Left lung (tissue), 10 donors: Measurements from ENCODE around the gene PIGQ. TPM values are rescaled to one million over a fixed set of nuclear protein-coding genes. Genes with fewer than 3 reads are reported as not detected.

ENCODE experiments used
- ATAC-seq: fragments of 200-7000 bp; cut with Tn5 transposase; one replicate; pipeline ENCODE4 v1.9.1; 2020; ENCODE audit warnings: moderate library complexity
- DNase-seq, 4 donors: peaks; one replicate each; pipeline ENCODE4 v3.0.0-alpha.2; 2013 to 2020
- H3K27ac ChIP-seq, 2 donors: fragments of 200-600 bp; sonication (generic) in 1 of 2; one replicate each; pipeline versions ENCODE4 v1.5.0 to v1.8.0; 2020 to 2021
- H3K27me3 ChIP-seq, 2 donors: fragments of 200-600 bp; sonication (generic) in 1 of 2; one replicate each; pipeline versions ENCODE4 v1.5.0 to v1.8.0; 2020 to 2021
- H3K36me3 ChIP-seq, 2 donors: fragments of 200-600 bp; sonication (generic) in 1 of 2; one replicate each; pipeline versions ENCODE4 v1.5.0 to v1.8.0; 2020 to 2021
- H3K4me1 ChIP-seq, 2 donors: fragments of 200-600 bp; one replicate each; pipeline ENCODE4 v1.8.0; 2021
- H3K4me3 ChIP-seq, 2 donors: fragments of 200-600 bp; sonication (generic) in 1 of 2; one replicate each; pipeline versions ENCODE4 v1.5.0 to v1.8.0; 2020 to 2021; ENCODE audit warnings: mild to moderate bottlenecking in 1 of 2
- H3K9me3 ChIP-seq, 2 donors: fragments of 200-600 bp; sonication (generic) in 1 of 2; one replicate each; pipeline versions ENCODE4 v1.5.0 to v1.8.0; 2020 to 2021
- CTCF ChIP-seq, 2 donors: fragments of 200-600 bp; sonication (generic) in 1 of 2; IDR thresholded peaks; one replicate each; pipeline versions ENCODE4 v1.5.0 to v1.8.0; 2021; ENCODE audit warnings: antibody characterized with exemption in 2 of 2
- intact Hi-C, 2 donors: fragments of 100-400 bp; cut with DNase I; formaldehyde crosslinking; loops; one replicate each; pipeline versions ENCODE4 v1.11.2 to v1.14.2; 2022
- polyA plus RNA-seq, 6 donors: library from polyadenylated mRNA; unstranded; fragments of 120-200 nt; gene quantifications; one replicate each; pipeline ENCODE4 v1.2.1, GENCODE V29; 2013; ENCODE audit not compliant: insufficient read length in 6 of 6
- total RNA-seq, 2 donors: library from RNA; stranded (reverse); fragmentation: NEBNext Ultra II Directional; extraction: Animal tissue kit (Norgen Biotek cat#: 25700); gene quantifications; one replicate each; pipeline ENCODE4 v1.2.1, GENCODE V29; 2021
- donor health status: DM: no; HTN: yes; CAD: no.
- donor health status: DM: no; HTN: no; CAD: no.

PIGQ gene
- total and polyA plus RNA-seq, 8 donors: 32.9 to 68.5 (median 39.0) TPM

- Histone ChIP-seq H3K36me3 (no peaks in the 10 kb centered on the region), H3K4me3 (peak within 1 kb of the TSS; percentile 3 to 9), H3K9me3 (no peaks in the 10 kb centered on the region), H3K27ac (peak within 1 kb of the TSS in 1 of 2 donors; percentile 57), H3K4me1 (peaks cover 14 to 37% of the 10 kb centered on the region in 2 donors), H3K27me3 (peaks cover 5 to 21% of the 10 kb centered on the region in 2 donors)
- peak in 3 of 4 donors; percentile 55 to 80 (median 68) for DNase-seq
- intact Hi-C loops: no loop called here
- no peak for TF ChIP-seq CTCF (IDR thresholded peaks at IDR 0.05)
- ATAC-seq: peak; percentile 31
Observed at GRCh38 chr16:566475-567372, 3.0 kb upstream of the PIGQ start, which contains the start of gene NHLRC4. Gene NHLRC4 (plus strand): TSS chr16:567005. CDS start chr16:568048, 1,043 bp downstream.

- H3K4me1 ChIP-seq: peaks cover 14 to 37% of the 10 kb centered on the region in 2 donors
- intact Hi-C loops: no loop called here
- DNase-seq: no peak
Observed at GRCh38 chr16:567373-568256, 2.2 kb upstream of the PIGQ start.

GRCh38 chr16:568401-569258 is 1.1 kb upstream of the PIGQ start:
- Histone ChIP-seq H3K4me1 (peaks cover 14 to 37% of the 10 kb centered on the region in 2 donors), H3K27ac (peak overlapping the region in 1 of 2 donors; percentile 70), H3K4me3 (peak overlapping the region in 1 of 2 donors; percentile 83), H3K27me3 (peaks cover 0 to 3% of the 10 kb centered on the region in 2 donors), H3K9me3 (no peaks in the 10 kb centered on the region), H3K36me3 (peaks cover 0 to 3% of the 10 kb centered on the region in 2 donors)
- intact Hi-C loops: no loop called here
- ATAC-seq (no peak), DNase-seq (no peak)
- TF ChIP-seq CTCF (IDR thresholded peaks at IDR 0.05): no peak

More at GRCh38 chr16:567373-568256, 2.2 kb upstream of the PIGQ start:
- Histone ChIP-seq H3K27me3 (peaks cover 0 to 12% of the 10 kb centered on the region in 2 donors), H3K36me3 (no peaks in the 10 kb centered on the region), H3K4me3 (peak overlapping the region in 1 of 2 donors; percentile 9), H3K27ac (peak overlapping the region in 1 of 2 donors; percentile 57), H3K9me3 (no peaks in the 10 kb centered on the region)
- no peak for TF ChIP-seq CTCF (IDR thresholded peaks at IDR 0.05)
- ATAC-seq: no peak

- ATAC-seq: no peak
- TF ChIP-seq CTCF (IDR thresholded peaks at IDR 0.05): no peak
- H3K27me3 ChIP-seq: no peaks in the 10 kb centered on the region
- H3K4me1 ChIP-seq: peaks cover 0 to 19% of the 10 kb centered on the region in 2 donors
- H3K27ac ChIP-seq: no peak overlapping the region
- H3K4me3 ChIP-seq: no peak overlapping the region
- H3K36me3 ChIP-seq: peaks cover 0 to 29% of the 10 kb centered on the region in 2 donors
- H3K9me3 ChIP-seq: no peaks in the 10 kb centered on the region
- intact Hi-C loops: no loop called here
- DNase-seq: no peak
Observed at GRCh38 chr16:572865-573650, 3.3 kb downstream of the PIGQ start.
